ENCODE measurements around the gene GRID2.

DNA sequence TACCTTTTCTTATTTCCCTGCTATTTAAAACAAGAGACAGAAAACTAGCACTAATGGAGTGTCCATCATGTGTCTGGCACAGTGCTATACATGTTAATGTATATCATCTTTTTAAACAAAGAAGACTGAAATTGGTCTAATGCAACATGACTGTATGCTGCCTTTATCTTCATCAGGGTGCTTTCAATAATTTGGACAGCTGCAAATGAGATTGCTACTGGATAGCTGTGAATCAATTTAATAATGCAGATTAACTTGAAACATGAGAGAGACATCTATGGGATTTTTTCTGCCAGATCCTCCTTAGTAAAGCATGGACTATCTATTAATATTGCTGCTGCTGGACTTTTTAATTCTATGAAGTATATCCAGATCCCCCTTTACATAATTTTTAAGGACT, 1269.5 kb downstream of the GRID2 start:
- TF ChIP-seq, protein P1, sequence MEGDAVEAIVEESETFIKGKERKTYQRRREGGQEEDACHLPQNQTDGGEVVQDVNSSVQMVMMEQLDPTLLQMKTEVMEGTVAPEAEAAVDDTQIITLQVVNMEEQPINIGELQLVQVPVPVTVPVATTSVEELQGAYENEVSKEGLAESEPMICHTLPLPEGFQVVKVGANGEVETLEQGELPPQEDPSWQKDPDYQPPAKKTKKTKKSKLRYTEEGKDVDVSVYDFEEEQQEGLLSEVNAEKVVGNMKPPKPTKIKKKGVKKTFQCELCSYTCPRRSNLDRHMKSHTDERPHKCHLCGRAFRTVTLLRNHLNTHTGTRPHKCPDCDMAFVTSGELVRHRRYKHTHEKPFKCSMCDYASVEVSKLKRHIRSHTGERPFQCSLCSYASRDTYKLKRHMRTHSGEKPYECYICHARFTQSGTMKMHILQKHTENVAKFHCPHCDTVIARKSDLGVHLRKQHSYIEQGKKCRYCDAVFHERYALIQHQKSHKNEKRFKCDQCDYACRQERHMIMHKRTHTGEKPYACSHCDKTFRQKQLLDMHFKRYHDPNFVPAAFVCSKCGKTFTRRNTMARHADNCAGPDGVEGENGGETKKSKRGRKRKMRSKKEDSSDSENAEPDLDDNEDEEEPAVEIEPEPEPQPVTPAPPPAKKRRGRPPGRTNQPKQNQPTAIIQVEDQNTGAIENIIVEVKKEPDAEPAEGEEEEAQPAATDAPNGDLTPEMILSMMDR (IDR thresholded peaks at IDR 0.05; ENCODE audit: low read depth, low read length, missing input control) = no peak
- TF ChIP-seq FOXA1 (IDR thresholded peaks at IDR 0.05) = no peak
- no peak for TF ChIP-seq SP1 (IDR thresholded peaks at IDR 0.05)
- no peak for TF ChIP-seq RAD21 (IDR thresholded peaks at IDR 0.05)
- TF ChIP-seq REST (IDR thresholded peaks at IDR 0.05) = no peak

Data from liver (tissue), 3 donors.